Measurements from ENCODE around the gene TMEM169.
A peak's percentile ranks its signal among the peaks of the same experiment; 100 is the strongest.

Gene TMEM169

DNA sequence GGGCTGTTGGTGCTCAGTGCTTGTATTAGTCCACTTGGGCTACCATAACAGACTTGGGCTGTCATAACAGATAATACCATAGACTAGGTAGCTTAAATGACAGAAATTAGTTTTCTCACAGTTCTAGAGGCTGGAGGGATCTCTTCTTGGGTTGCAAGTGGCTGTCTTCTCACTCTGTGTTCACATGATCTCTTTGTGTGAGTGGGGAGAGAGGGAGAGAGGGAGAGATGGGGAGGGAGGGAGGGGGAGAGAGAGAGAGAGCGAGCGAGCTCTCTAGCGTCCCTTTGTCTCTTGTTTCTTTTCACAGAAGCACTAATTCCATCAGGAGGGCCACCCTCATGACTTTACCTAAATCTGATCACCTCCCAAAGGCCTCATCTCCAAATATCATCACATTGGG is 23.0 kb downstream of the TMEM169 start:
- DNase-seq (ENCODE audit: low read depth in 2 of 2) = no peak

DNA sequence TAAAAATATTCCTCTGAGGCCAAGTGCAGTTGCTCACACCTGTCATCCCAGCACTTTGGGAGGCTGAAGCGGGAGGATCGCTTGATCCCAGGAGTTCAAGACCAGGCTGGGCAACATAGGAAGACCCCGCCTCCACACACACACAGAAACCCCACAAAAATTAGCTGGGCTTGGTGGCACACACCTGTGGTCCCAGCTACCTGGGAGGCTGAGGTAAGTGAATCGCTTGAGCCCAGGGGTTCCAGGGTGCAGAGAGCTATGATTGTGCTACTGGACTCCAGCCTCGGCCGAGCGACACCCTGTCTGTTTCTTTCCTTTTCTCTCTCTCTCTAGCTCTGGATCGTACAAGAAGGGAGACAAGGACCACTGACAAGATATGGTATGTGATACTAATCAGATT is 25.6 kb downstream of the TMEM169 start:
- no peak for DNase-seq (ENCODE audit: low read depth in 2 of 2)

DNA sequence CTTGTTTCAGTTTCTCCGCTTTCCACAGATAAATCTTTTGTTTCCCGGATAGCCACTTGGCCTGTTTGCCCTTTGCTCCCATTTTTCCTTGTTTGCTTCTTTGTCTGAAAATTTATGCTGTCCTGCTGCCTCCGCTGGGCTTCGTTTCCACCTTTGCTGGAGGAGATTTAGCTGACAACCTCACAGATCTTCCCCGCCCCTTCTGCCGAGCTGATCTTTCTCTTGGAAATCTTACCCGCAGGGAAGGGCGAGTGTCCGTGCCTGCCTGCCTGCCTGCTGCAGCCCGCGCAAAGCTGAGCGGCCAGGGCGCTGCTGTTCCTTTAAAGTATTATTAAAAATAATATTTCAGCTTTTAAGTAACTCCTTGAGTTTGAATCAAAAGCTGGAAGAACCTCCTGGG is 26.0 kb downstream of the TMEM169 start:
- no peak for DNase-seq (ENCODE audit: low read depth in 2 of 2)

DNA sequence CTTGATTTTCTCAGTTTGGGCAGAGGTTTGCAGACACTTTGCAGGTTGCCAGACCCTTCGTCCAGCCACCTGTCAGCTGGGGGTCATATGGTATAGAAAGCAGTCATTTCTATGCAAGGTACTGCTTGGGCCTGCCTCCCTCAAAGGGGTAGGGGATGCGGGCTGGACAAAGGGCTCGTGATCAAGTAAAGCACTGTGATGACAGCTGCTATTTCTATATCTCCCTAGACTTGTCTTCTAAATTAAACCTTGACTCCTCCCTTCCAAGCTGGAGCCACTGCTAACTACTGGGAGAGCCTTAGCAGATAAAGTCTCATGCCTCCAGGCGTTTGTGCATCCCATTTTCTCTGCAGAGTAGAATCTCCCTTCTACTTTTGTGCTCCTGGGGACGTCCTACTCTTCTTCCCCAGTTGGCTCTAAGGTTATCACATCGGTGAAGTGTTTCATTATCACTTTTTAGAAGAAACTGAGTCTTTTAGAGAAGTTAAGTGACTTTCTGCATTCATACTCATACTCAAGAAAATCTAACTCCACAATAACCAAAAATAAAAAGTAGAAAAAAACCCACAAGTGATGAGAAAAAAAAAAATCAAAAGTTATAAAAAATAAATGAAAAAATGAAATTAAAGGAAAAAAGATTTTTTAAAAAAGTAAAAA is 26.7 kb downstream of the TMEM169 start:
- DNase-seq (ENCODE audit: low read depth in 2 of 2) = no peak

DNA sequence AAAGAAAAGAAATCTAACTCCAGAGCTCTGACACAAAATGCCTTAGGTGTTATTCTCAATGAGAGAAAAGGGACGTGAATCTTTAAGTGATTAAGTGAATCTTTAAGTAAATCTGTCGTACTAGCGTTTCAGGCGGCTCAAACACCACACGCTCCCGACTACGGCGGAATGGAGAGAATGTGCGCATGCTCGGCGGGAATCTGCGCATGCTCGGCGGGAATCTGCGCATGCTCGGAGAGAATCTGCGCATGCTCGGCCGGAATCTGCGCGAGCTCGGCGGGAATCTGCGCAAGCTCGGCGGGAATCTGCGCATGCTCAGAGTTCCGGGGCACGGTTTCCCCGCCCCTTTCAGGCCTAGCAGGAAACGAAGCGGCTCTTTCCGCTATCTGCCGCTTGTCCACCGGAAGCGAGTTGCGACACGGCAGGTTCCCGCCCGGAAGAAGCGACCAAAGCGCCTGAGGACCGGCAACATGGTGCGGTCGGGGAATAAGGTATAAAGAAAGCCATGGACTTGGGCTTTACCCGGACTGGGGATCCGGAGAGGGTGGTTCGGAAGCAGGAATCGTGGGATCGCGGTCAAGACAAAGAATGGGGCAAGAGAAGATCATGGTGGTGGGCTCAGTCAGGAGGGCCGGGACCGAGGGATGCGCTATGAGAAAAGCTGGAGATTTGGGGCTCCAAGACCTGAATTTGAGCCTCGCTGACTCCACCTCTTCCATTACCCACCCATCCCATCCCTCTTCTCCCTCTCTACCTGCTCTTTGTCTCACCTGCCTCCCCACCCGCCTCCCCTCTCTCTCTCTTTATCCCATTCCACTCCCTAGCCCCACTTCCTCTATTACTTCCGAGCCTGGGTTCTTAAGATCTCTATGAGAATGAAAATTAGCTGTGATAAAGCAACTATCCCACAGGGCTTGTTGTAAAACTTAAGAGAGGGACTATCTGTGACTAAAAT is 27.5 kb downstream of the TMEM169 start, which contains the start of gene XRCC5:
XRCC5 (plus strand) TSS at position 382 of the 955 bp plus-strand sequence; CDS start at position 471, 89 bp downstream.
- peak; percentile 95 to 96 for DNase-seq (ENCODE audit: low read depth in 2 of 2)

GRCh38 chr2:216109962-216110614 is 28.4 kb downstream of the TMEM169 start:
- DNase-seq (ENCODE audit: low read depth in 2 of 2) = no peak

DNA sequence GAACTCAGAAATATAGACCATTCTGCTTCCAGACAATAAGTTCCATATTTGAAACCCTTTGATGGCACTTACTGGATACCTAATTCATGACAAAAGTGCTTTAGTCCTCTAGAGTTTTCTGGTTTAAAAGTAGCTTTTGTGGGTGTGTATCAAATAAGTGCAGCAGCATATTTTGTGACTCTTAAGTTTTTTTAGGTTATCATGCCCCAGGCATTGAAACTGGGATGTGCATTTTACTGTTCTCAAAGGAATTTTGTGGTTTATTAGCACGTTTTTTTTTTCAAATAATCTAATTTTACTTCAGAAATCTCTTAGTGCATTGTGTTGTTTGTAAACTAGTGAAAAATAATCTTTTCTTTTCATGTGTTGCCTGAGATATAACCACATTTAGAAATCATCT is 28.9 kb downstream of the TMEM169 start:
- DNase-seq (ENCODE audit: low read depth in 2 of 2) = no peak

- no peak for DNase-seq (ENCODE audit: low read depth in 2 of 2)
Measured at GRCh38 chr2:216111122-216111521, 29.4 kb downstream of the TMEM169 start.

DNA sequence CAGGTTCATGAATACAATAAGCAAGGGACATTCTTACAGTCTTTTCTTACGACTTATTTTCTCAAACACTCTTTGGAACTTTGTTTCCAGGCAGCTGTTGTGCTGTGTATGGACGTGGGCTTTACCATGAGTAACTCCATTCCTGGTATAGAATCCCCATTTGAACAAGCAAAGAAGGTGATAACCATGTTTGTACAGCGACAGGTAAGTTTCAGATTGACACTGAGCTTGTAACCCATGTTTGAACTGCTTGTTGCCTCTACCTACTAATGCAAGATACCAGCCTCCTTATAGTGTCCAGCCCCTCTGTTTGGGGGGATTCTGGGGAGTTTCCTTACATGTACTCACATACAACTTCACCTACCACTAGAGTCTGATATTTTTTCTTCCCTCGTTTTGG is 31.2 kb downstream of the TMEM169 start:
- no peak for DNase-seq (ENCODE audit: low read depth in 2 of 2)

- DNase-seq (ENCODE audit: low read depth in 2 of 2) = no peak
Measured at GRCh38 chr2:216113572-216113971, 31.9 kb downstream of the TMEM169 start.

GRCh38 chr2:216114382-216114713 is 32.6 kb downstream of the TMEM169 start:
- DNase-seq (ENCODE audit: low read depth in 2 of 2) = no peak

- peak; percentile 94 to 95 for DNase-seq (ENCODE audit: low read depth in 2 of 2)
Measured at GRCh38 chr2:216114714-216115531, 33.2 kb downstream of the TMEM169 start.

- DNase-seq (ENCODE audit: low read depth in 2 of 2) = no peak
Measured at GRCh38 chr2:216116418-216116817, 34.7 kb downstream of the TMEM169 start.

DNA sequence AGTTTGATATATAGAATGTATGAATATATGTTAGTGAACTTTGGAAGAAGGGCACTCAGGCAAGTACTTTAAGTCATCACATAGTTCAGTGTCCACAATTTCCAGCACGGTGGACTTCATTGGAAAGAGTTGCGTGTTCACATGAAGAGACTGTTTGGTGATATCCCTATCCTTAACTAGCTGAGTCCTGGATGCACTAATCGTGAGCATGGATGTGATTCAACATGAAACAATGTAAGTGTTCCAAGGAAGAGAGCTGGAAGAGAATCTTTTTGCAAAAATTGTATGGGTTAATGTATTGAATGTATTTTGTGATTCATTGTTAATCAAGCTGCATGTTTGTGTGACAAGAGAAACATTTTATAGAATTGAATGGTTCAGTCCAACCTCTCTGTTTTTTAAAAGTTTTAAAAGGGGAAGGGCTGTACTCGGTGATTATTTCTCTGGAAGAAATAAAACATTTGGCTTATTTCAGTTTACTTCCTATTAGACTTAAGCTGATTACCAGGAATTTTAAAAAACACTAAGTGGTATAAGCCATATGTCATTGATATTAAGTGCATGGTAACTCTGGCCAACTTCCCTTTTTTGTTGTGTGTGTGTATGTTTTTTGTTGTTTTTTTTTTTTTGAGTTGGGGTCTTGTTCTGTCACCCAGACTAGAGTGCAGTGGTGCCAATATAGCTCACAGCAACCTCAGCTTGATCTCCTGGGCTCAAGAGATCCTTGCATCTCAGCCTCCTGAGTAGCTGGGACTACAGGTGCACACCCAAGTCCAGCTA is 36.0 kb downstream of the TMEM169 start:
- DNase-seq (ENCODE audit: low read depth in 2 of 2) = no peak

- DNase-seq (ENCODE audit: low read depth in 2 of 2) = no peak
Measured at GRCh38 chr2:216118474-216118873, 36.8 kb downstream of the TMEM169 start.

GRCh38 chr2:216119146-216119545 is 37.4 kb downstream of the TMEM169 start:
- no peak for DNase-seq (ENCODE audit: low read depth in 2 of 2)

- no peak for DNase-seq (ENCODE audit: low read depth in 2 of 2)
Measured at GRCh38 chr2:216119986-216120385, 38.3 kb downstream of the TMEM169 start.

GRCh38 chr2:216121255-216121654 is 39.5 kb downstream of the TMEM169 start:
- DNase-seq (ENCODE audit: low read depth in 2 of 2) = no peak

DNA sequence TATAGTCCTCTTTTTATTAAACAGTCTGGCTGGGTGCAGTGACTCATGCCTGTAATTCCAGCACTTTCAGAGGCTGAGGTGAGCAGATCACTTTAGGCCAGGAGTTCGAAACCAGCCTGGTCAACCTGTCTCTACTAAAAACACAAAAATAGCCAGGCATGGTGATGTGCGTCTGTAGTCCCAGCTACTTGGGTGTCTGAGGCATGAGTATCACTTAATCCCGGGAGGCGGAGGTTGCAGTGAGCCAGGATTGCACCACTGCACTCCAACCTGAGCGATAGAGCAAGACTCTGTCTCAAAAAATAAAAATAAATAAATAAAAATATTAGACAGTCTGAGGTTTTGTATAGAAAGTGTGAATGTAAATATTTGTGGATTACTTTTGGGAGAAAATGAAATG is 45.2 kb downstream of the TMEM169 start:
- no peak for DNase-seq (ENCODE audit: low read depth in 2 of 2)

DNA sequence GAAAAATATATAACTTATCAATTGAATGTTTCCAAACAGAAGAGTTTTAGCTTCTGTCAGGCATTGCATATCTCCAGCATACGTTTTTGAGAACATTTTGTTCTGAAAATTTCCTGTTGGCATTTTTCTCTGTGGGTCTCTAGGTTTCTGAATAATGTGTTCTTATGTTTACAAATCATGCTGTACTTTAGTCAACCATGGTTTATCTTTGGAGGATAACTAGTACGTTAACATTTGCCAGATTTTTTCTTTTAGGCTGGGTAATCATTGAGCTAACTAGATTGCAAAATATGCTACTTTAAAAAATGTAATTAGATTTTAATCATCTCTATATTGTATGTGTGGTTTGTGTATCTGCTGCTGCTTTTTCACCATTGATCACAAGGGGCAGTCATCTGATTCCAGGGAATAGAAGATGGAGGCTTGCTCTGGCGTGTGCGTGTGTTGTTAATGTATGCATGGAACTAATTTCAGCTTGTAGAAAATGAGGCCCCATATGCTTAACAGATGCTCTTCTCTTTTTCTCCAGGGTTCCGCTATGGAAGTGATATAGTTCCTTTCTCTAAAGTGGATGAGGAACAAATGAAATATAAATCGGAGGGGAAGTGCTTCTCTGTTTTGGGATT is 48.7 kb downstream of the TMEM169 start:
- no peak for DNase-seq (ENCODE audit: low read depth in 2 of 2)
